Measurements from ENCODE around the gene GALNT14.

GRCh38 chr2:31027549-31027948 is 110.7 kb downstream of the GALNT14 start:
- no peak for TF ChIP-seq CTCF (IDR thresholded peaks at IDR 0.05)
- TF ChIP-seq EZH2 (IDR thresholded peaks at IDR 0.05; ENCODE audit: borderline replicate concordance, insufficient read depth, low read depth, low read length, poor library complexity, severe bottlenecking): no peak

All from B cell (primary cell).